ENCODE data around the gene PTPRM.

Gene PTPRM

GRCh38 chr18:8107426-8107825 lies 540.3 kb downstream of the PTPRM start:
- DNase-seq (ENCODE audit: low read depth in 2 of 2), result no peak

- no peak for DNase-seq (ENCODE audit: low read depth in 2 of 2)
Observed at GRCh38 chr18:8114480-8114879, 547.4 kb downstream of the PTPRM start.

GRCh38 chr18:8116341-8117005 lies 549.4 kb downstream of the PTPRM start:
- DNase-seq (ENCODE audit: low read depth in 2 of 2), result peak in 1 of 2 experiments; percentile 8

- no peak for DNase-seq (ENCODE audit: low read depth in 2 of 2)
Observed at GRCh38 chr18:8117006-8117371, 549.9 kb downstream of the PTPRM start.

GRCh38 chr18:8121101-8121500 lies 554.0 kb downstream of the PTPRM start:
- DNase-seq (ENCODE audit: low read depth in 2 of 2), result no peak

GRCh38 chr18:8121942-8122480 lies 554.9 kb downstream of the PTPRM start:
- DNase-seq (ENCODE audit: low read depth in 2 of 2), result no peak

- no peak for DNase-seq (ENCODE audit: low read depth in 2 of 2)
Observed at GRCh38 chr18:8124232-8125146, 557.4 kb downstream of the PTPRM start.

- DNase-seq (ENCODE audit: low read depth in 2 of 2), result no peak
Observed at GRCh38 chr18:8130096-8130495, 563.0 kb downstream of the PTPRM start.

GRCh38 chr18:8133032-8133431 lies 565.9 kb downstream of the PTPRM start:
- DNase-seq (ENCODE audit: low read depth in 2 of 2), result no peak

GRCh38 chr18:8133888-8134287 lies 566.8 kb downstream of the PTPRM start:
- no peak for DNase-seq (ENCODE audit: low read depth in 2 of 2)

- DNase-seq (ENCODE audit: low read depth in 2 of 2), result no peak
Observed at GRCh38 chr18:8139127-8139527, 572.0 kb downstream of the PTPRM start.

GRCh38 chr18:8139891-8140406 lies 572.8 kb downstream of the PTPRM start:
- no peak for DNase-seq (ENCODE audit: low read depth in 2 of 2)

GRCh38 chr18:8140841-8141501 lies 573.9 kb downstream of the PTPRM start:
- DNase-seq (ENCODE audit: low read depth in 2 of 2), result no peak

- DNase-seq (ENCODE audit: low read depth in 2 of 2), result no peak
Observed at GRCh38 chr18:8142131-8142711, 575.1 kb downstream of the PTPRM start.

- no peak for DNase-seq (ENCODE audit: low read depth in 2 of 2)
Observed at GRCh38 chr18:8142932-8143331, 575.8 kb downstream of the PTPRM start.

GRCh38 chr18:8151181-8151580 lies 584.1 kb downstream of the PTPRM start:
- DNase-seq (ENCODE audit: low read depth in 2 of 2), result no peak

- DNase-seq (ENCODE audit: low read depth in 2 of 2), result peak; percentile 61 to 64
Observed at GRCh38 chr18:8153887-8154583, 586.9 kb downstream of the PTPRM start.

- no peak for DNase-seq (ENCODE audit: low read depth in 2 of 2)
Observed at GRCh38 chr18:8162802-8163201, 595.7 kb downstream of the PTPRM start.

- DNase-seq (ENCODE audit: low read depth in 2 of 2), result no peak
Observed at GRCh38 chr18:8163286-8163959, 596.3 kb downstream of the PTPRM start.

GRCh38 chr18:8165095-8165494 lies 598.0 kb downstream of the PTPRM start:
- no peak for DNase-seq (ENCODE audit: low read depth in 2 of 2)

- DNase-seq (ENCODE audit: low read depth in 2 of 2), result no peak
Observed at GRCh38 chr18:8167026-8167425, 599.9 kb downstream of the PTPRM start.
